CD14-positive monocyte (primary cell): Measurements from ENCODE around the gene LRIT1. TPM values are rescaled to one million over a fixed set of nuclear protein-coding genes. Genes with fewer than 3 reads are reported as not detected.

ENCODE experiments used
- DNase-seq, 3 donors: peaks; one replicate each; pipeline ENCODE4 v3.0.0-alpha.2; 2011 to 2022
- H2AFZ ChIP-seq: 2 replicates; pipeline ENCODE4 v1.6.0; 2012; ENCODE audit warnings: mild to moderate bottlenecking, low read depth, low read length, inconsistent platforms; ENCODE audit not compliant: insufficient read depth, poor library complexity, severe bottlenecking
- H3K27ac ChIP-seq, 2 donors: 1 replicate in 1 of 2; 2 replicates in 1 of 2; pipeline ENCODE4 v1.5.1; 2012 to 2013; ENCODE audit warnings: low read length in 2 of 2, control low read depth in 1 of 2, inconsistent platforms in 1 of 2, low read depth in 1 of 2, mild to moderate bottlenecking in 1 of 2
- H3K27me3 ChIP-seq, 2 donors: one replicate each; pipeline versions ENCODE4 v1.6.0 to v1.6.1; 2011 to 2013; ENCODE audit warnings: low read length in 2 of 2; ENCODE audit not compliant: control insufficient read depth in 2 of 2, insufficient read depth in 2 of 2
- H3K36me3 ChIP-seq, 2 donors: replicated peaks in 1 of 2; 1 replicate in 1 of 2; 2 replicates in 1 of 2; pipeline versions ENCODE4 v1.5.1 to v1.6.1; 2012 to 2013; ENCODE audit warnings: low read length in 2 of 2, control low read depth in 1 of 2, inconsistent platforms in 1 of 2, mild to moderate bottlenecking in 1 of 2; ENCODE audit not compliant: insufficient read depth in 2 of 2, control insufficient read depth in 1 of 2
- H3K4me1 ChIP-seq, 2 donors: 1 replicate in 1 of 2; 2 replicates in 1 of 2; pipeline versions ENCODE4 v1.5.1 to v1.6.1; 2012 to 2013; ENCODE audit warnings: low read length in 2 of 2, control low read depth in 1 of 2, inconsistent platforms in 1 of 2, mild to moderate bottlenecking in 1 of 2, moderate library complexity in 1 of 2; ENCODE audit not compliant: insufficient read depth in 2 of 2, control insufficient read depth in 1 of 2
- H3K4me2 ChIP-seq: replicated peaks from 2 replicates; pipeline ENCODE3; 2012; ENCODE audit warnings: low read length, moderate library complexity, mild to moderate bottlenecking; ENCODE audit not compliant: poor library complexity, severe bottlenecking; ENCODE audit errors: extremely low read depth
- H3K4me3 ChIP-seq, 3 experiments: fragments of 200-600 bp in 1 of 3; sonication (generic) in 1 of 3; replicated peaks in 1 of 3; 1 replicate in 2 of 3; 2 replicates in 1 of 3; pipeline ENCODE4 v1.5.1; 2011 to 2013; ENCODE audit warnings: low read length in 3 of 3, mild to moderate bottlenecking in 3 of 3, control low read depth in 2 of 3, low read depth in 2 of 3, inconsistent platforms in 1 of 3, moderate library complexity in 1 of 3
- H3K79me2 ChIP-seq: 2 replicates; pipeline ENCODE4 v1.6.0; 2012; ENCODE audit warnings: mild to moderate bottlenecking, control low read depth, inconsistent platforms, low read length, moderate library complexity; ENCODE audit not compliant: insufficient read depth
- H3K9ac ChIP-seq: 2 replicates; pipeline ENCODE4 v1.6.0; 2017; ENCODE audit warnings: low read length, mild to moderate bottlenecking; ENCODE audit not compliant: insufficient read depth, poor library complexity, severe bottlenecking
- H3K9me3 ChIP-seq, 2 donors: replicated peaks in 1 of 2; 1 replicate in 1 of 2; 2 replicates in 1 of 2; pipeline versions ENCODE4 v1.5.1 to v1.6.1; 2012 to 2013; ENCODE audit warnings: low read length in 2 of 2, control low read depth in 1 of 2; ENCODE audit not compliant: control insufficient read depth in 1 of 2, insufficient read depth in 1 of 2
- H4K20me1 ChIP-seq: 2 replicates; pipeline ENCODE4 v1.6.0; 2012; ENCODE audit warnings: mild to moderate bottlenecking, low read length, control low read depth, moderate library complexity; ENCODE audit not compliant: insufficient read depth
- H3K27ac Mint-ChIP-seq, 7 donors: one replicate each; pipeline ENCODE4 v1.8.0; 2020; ENCODE audit warnings: mild to moderate bottlenecking in 7 of 7, mixed read lengths in 7 of 7, moderate library complexity in 6 of 7, inconsistent platforms in 2 of 7
- H3K27me3 Mint-ChIP-seq, 3 donors: one replicate each; pipeline ENCODE4 v1.8.0; 2021 to 2022; ENCODE audit warnings: low read depth in 3 of 3, mild to moderate bottlenecking in 3 of 3, mixed read lengths in 3 of 3, moderate library complexity in 3 of 3, inconsistent platforms in 1 of 3
- H3K36me3 Mint-ChIP-seq, 2 donors: one replicate each; pipeline ENCODE4 v1.8.0; 2020; ENCODE audit warnings: mixed read lengths in 2 of 2, inconsistent platforms in 1 of 2, mild to moderate bottlenecking in 1 of 2
- H3K4me1 Mint-ChIP-seq: one replicate; pipeline ENCODE4 v1.8.0; 2020; ENCODE audit warnings: mild to moderate bottlenecking, mixed read lengths
- H3K4me3 Mint-ChIP-seq, 2 donors: one replicate each; pipeline ENCODE4 v1.8.0; 2020; ENCODE audit warnings: mild to moderate bottlenecking in 2 of 2, mixed read lengths in 2 of 2, moderate library complexity in 1 of 2
- H3K9me3 Mint-ChIP-seq, 7 donors: one replicate each; pipeline ENCODE4 v1.8.0; 2020 to 2022; ENCODE audit warnings: mixed read lengths in 7 of 7, mild to moderate bottlenecking in 6 of 7, moderate library complexity in 6 of 7, inconsistent platforms in 2 of 7
- CTCF ChIP-seq: fragments of 200-600 bp; IDR thresholded peaks from one replicate; pipeline ENCODE4 v1.8.0; 2022; ENCODE audit warnings: antibody characterized with exemption, mild to moderate bottlenecking
- WGBS: methylation state at CpG from one replicate; pipeline ENCODE4 v1.1.5; 2013; ENCODE audit warnings: missing lambda C conversion rate; ENCODE audit not compliant: insufficient coverage; 5-methylcytosine and 5-hydroxymethylcytosine counted together
- intact Hi-C, 2 donors: fragments of 100-400 bp; cut with micrococcal nuclease; formaldehyde crosslinking; loops; one replicate each; pipeline versions ENCODE4 v1.15.0 to v1.15.1; 2023
- polyA plus RNA-seq, 3 donors: library from polyadenylated mRNA; depleted of rRNA in 1 of 3; unstranded in 2 of 3; stranded (reverse) in 1 of 3; fragments of 300-500 nt in 2 of 3; fragments of >200 nt in 1 of 3; fragmentation: Illumina TruSeq in 2 of 3; gene quantifications; 1 replicate in 2 of 3; 2 replicates in 1 of 3; pipeline ENCODE4 v1.2.3, GENCODE V29; 2012 to 2021

The LRIT1 gene
- polyA plus RNA-seq, 3 donors, result not detected

- TF ChIP-seq CTCF, result no peak
- Histone ChIP-seq H3K27ac (no peak overlapping the region), H3K36me3 (no peaks in the 10 kb centered on the region), H3K4me2 (no peak overlapping the region), H3K4me3 (no peak overlapping the region), H3K79me2 (no peaks in the 10 kb centered on the region), H3K9me3 (no peaks in the 10 kb centered on the region), H3K4me1 (no peaks in the 10 kb centered on the region), H3K9ac (no peak overlapping the region), H3K27me3 (no peaks in the 10 kb centered on the region), H2AFZ (no peak overlapping the region), H4K20me1 (no peaks in the 10 kb centered on the region)
- Mint-ChIP-seq H3K27ac (no peak overlapping the region), H3K4me1 (no peaks in the 10 kb centered on the region), H3K36me3 (no peaks in the 10 kb centered on the region), H3K4me3 (no peak overlapping the region), H3K9me3 (no peaks in the 10 kb centered on the region), H3K27me3 (peaks cover 6 to 8% (median 8%) of the 10 kb centered on the region in 3 donors)
- intact Hi-C loops, result no loop called here
- DNase-seq, result no peak
- 86% methylated on average over 1 of the region's 1 CpG for WGBS
Observed at GRCh38 chr10:84289521-84290200, 48.3 kb upstream of the LRIT1 start.

GRCh38 chr10:84288151-84288550 is 46.8 kb upstream of the LRIT1 start:
- H2AFZ ChIP-seq, result no peak overlapping the region
- H3K4me3 Mint-ChIP-seq, result no peak overlapping the region
- no peaks in the 10 kb centered on the region for H3K4me1 ChIP-seq
- H3K9me3 Mint-ChIP-seq, result no peaks in the 10 kb centered on the region
- H3K4me3 ChIP-seq, result no peak overlapping the region
- intact Hi-C loops, result no loop called here
- H4K20me1 ChIP-seq, result no peaks in the 10 kb centered on the region
- no peak overlapping the region for H3K27ac Mint-ChIP-seq
- no peak for TF ChIP-seq CTCF
- H3K27me3 ChIP-seq, result no peaks in the 10 kb centered on the region
- no peaks in the 10 kb centered on the region for H3K36me3 ChIP-seq
- H3K4me2 ChIP-seq, result no peak overlapping the region
- H3K9ac ChIP-seq, result no peak overlapping the region
- H3K27ac ChIP-seq, result no peak overlapping the region
- no peak for DNase-seq
- no CpG with 5 or more reads among the region's 1 CpG for WGBS
- H3K36me3 Mint-ChIP-seq, result no peaks in the 10 kb centered on the region
- no peaks in the 10 kb centered on the region for H3K4me1 Mint-ChIP-seq
- peaks cover 6 to 8% (median 8%) of the 10 kb centered on the region in 3 donors for H3K27me3 Mint-ChIP-seq
- H3K9me3 ChIP-seq, result no peaks in the 10 kb centered on the region
- H3K79me2 ChIP-seq, result no peaks in the 10 kb centered on the region
